ENCODE results near the gene TMPRSS13. TPM values are rescaled to one million over a fixed set of nuclear protein-coding genes. Genes with fewer than 3 reads are reported as not detected.

The TMPRSS13 gene
- total RNA-seq, 4 donors from 2014 or later, result 0.13 to 0.67 (median 0.31) TPM; not detected in 1

- Histone ChIP-seq H3K4me3 (no peak overlapping the region), H3K36me3 (no peaks in the 10 kb centered on the region), H3K9me3 (no peaks in the 10 kb centered on the region), H3K4me1 (no peaks in the 10 kb centered on the region), H3K27ac (no peak overlapping the region), H3K27me3 (no peaks in the 10 kb centered on the region)
- WGBS, 2 donors (ENCODE audit: low coverage in 1 of 2), result 91% methylated on average over 6 of the region's 11 CpGs; no CpG with 5 or more reads in 1 of the 2 donors
- ATAC-seq, result no peak
- no peak for TF ChIP-seq EP300 (IDR thresholded peaks at IDR 0.05)
- TF ChIP-seq CTCF (IDR thresholded peaks at IDR 0.05), result no peak
- no peak for TF ChIP-seq POLR2AphosphoS5 (IDR thresholded peaks at IDR 0.05)
- TF ChIP-seq POLR2A (IDR thresholded peaks at IDR 0.05), result no peak
These were observed 12.2 kb downstream of the TMPRSS13 start for GRCh38 chr11:117916956-117917355.

DNA sequence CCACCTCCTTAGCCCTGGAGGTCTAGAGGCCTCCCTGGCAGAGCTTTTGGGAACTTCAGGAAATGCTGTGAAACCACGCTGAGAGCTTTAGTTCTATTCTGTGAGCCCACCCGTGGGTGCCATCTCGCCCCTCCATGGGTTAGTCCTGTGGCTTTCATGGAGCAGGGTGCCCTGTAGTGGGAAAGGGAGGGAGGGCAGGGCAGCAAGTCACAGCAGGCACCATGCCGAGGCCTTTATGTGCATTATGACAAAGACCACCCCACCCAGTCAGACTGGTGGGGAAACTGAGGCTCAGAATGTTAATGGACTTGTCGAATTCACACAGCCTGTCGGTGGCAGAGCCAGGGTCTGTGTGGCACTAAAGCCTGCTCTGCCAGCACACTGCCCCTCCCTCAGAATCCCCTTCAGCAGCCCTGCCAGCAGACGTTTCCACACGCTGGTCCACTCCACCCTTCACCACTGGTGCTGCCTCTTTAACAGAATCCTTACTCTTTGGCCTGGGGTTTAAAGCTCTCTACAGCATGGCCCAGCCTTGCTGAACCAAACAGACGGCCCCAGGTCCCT lies 13.4 kb downstream of the TMPRSS13 start:
- ATAC-seq, result no peak
- Histone ChIP-seq H3K4me3 (no peak overlapping the region), H3K9me3 (no peaks in the 10 kb centered on the region), H3K36me3 (no peaks in the 10 kb centered on the region), H3K27ac (no peak overlapping the region), H3K4me1 (no peaks in the 10 kb centered on the region), H3K27me3 (no peaks in the 10 kb centered on the region)
- no peak for TF ChIP-seq POLR2A (IDR thresholded peaks at IDR 0.05)
- no peak for TF ChIP-seq EP300 (IDR thresholded peaks at IDR 0.05)
- TF ChIP-seq POLR2AphosphoS5 (IDR thresholded peaks at IDR 0.05), result no peak
- no peak for TF ChIP-seq CTCF (IDR thresholded peaks at IDR 0.05)
- WGBS, 2 donors (ENCODE audit: low coverage in 1 of 2), result 91 to 100% methylated on average over 3 to 7 of the region's 9 CpGs

GRCh38 chr11:117914991-117915618 lies 14.1 kb downstream of the TMPRSS13 start:
- WGBS, 2 donors (ENCODE audit: low coverage in 1 of 2), result 58 to 67% methylated on average over 7 of the region's 10 CpGs
- no peak for TF ChIP-seq POLR2A (IDR thresholded peaks at IDR 0.05)
- no peak for TF ChIP-seq POLR2AphosphoS5 (IDR thresholded peaks at IDR 0.05)
- no peak for TF ChIP-seq CTCF (IDR thresholded peaks at IDR 0.05)
- TF ChIP-seq EP300 (IDR thresholded peaks at IDR 0.05), result no peak
- Histone ChIP-seq H3K4me3 (no peak overlapping the region), H3K27me3 (no peaks in the 10 kb centered on the region), H3K4me1 (no peaks in the 10 kb centered on the region), H3K27ac (no peak overlapping the region), H3K36me3 (no peaks in the 10 kb centered on the region), H3K9me3 (no peaks in the 10 kb centered on the region)
- ATAC-seq, result no peak

DNA sequence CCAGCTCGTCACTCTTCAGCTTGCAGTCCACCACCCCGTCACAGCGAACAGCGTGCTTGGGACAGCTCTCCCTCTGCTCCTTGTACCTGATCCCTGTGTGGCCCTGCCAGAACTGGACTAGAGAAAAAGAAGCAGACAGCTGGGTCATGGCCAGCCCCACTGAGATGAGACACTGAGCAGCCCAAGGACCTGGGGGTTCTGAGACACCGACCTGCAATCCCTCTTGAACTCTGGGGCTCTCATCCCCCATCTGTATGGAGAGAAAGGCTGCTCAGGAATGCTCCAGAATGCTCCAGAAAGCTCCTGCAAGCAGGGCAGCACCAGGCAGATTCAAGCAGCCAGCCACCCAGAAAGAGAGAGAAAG lies 14.8 kb downstream of the TMPRSS13 start:
- TF ChIP-seq POLR2A (IDR thresholded peaks at IDR 0.05), result no peak
- H3K4me1 ChIP-seq, result no peaks in the 10 kb centered on the region

GRCh38 chr11:117913736-117914397 lies 15.3 kb downstream of the TMPRSS13 start:
- WGBS, 2 donors (ENCODE audit: low coverage in 1 of 2), result 90 to 95% methylated on average over 4 to 5 of the region's 9 CpGs
- TF ChIP-seq POLR2A (IDR thresholded peaks at IDR 0.05), result no peak
- TF ChIP-seq CTCF (IDR thresholded peaks at IDR 0.05), result no peak
- no peak for TF ChIP-seq POLR2AphosphoS5 (IDR thresholded peaks at IDR 0.05)
- TF ChIP-seq EP300 (IDR thresholded peaks at IDR 0.05), result no peak
- Histone ChIP-seq H3K4me3 (no peak overlapping the region), H3K27ac (no peak overlapping the region), H3K27me3 (no peaks in the 10 kb centered on the region), H3K36me3 (no peaks in the 10 kb centered on the region), H3K9me3 (no peaks in the 10 kb centered on the region), H3K4me1 (no peaks in the 10 kb centered on the region)
- ATAC-seq, result no peak

More for the DNA sequence above, 14.8 kb downstream of the TMPRSS13 start:
- no peaks in the 10 kb centered on the region for H3K36me3 ChIP-seq
- no peak overlapping the region for H3K4me3 ChIP-seq
- no peak for ATAC-seq
- no peaks in the 10 kb centered on the region for H3K27me3 ChIP-seq
- H3K9me3 ChIP-seq, result no peaks in the 10 kb centered on the region
- no peak overlapping the region for H3K27ac ChIP-seq
- 90 to 100% methylated on average over 2 to 4 of the region's 5 CpGs for WGBS, 2 donors (ENCODE audit: low coverage in 1 of 2)

All from gastroesophageal sphincter (tissue), 4 donors.